Breast epithelium (tissue), 3 donors: ENCODE measurements around the gene P2RY12.

Source experiments
- CTCF ChIP-seq, 3 donors: fragments of 450-650 bp; IDR thresholded peaks; one replicate each; pipeline ENCODE4 v1.5.1; 2016 to 2017; ENCODE audit warnings: antibody characterized with exemption in 3 of 3, mild to moderate bottlenecking in 3 of 3, moderate library complexity in 3 of 3
- POLR2A ChIP-seq: fragments of 450-650 bp; IDR thresholded peaks from one replicate; pipeline ENCODE4 v1.6.1; 2016; ENCODE audit warnings: antibody characterized with exemption, mild to moderate bottlenecking, moderate library complexity
- POLR2AphosphoS5 ChIP-seq, 3 donors: sonication (generic); formaldehyde crosslinking; IDR thresholded peaks; one replicate each; pipeline ENCODE4 v1.6.1; 2017; ENCODE audit warnings: antibody characterized with exemption in 3 of 3

DNA sequence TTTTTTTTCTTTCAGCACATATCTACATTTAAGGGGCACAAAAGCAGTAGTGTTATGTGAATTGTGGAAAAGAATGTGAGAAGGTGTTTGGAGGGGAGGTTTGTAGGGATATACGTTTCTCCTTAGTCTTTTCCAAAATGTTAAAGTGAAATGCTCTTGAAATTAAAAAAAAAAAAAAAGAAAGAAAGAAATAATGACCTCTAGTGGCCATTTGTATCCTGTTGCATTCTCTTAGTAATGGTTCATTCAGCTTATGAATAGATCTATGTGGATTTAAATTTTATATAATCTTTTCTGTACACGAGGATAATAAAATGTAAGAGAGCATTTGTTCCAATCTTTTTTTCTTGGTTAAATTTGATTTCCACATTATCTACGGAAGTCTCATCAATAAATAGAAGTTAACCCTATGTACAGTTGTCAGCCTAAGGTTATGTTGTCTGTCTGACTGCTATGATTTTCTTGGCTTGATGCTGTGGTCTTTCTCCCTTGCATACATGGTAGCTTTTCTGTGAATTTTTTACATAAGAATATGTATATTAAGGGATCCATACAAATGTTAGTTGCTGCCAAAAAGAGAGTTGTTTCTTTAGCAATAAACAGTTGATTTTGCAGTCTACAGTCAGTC, 56.9 kb downstream of the P2RY12 start:
- TF ChIP-seq CTCF (IDR thresholded peaks at IDR 0.05) = peak; percentile 28 to 46 (median 40)
- no peak for TF ChIP-seq POLR2A
- TF ChIP-seq POLR2AphosphoS5 (IDR thresholded peaks at IDR 0.05) = no peak
